HG02678 (cell line): Measurements from ENCODE around the gene FAU.
"Not testable (repeated sequence)": the region's sequence is repeated elsewhere in the genome, so short reads cannot be mapped to it uniquely, and the experiment has no call there.

Experiments
- ATAC-seq: cut with Tn5 transposase; IDR thresholded peaks from one replicate; pipeline ENCODE4 v1.9.1; 2021; ENCODE audit warnings: mild to moderate bottlenecking, moderate library complexity; ENCODE audit not compliant: unreplicated experiment

Gene FAU

DNA sequence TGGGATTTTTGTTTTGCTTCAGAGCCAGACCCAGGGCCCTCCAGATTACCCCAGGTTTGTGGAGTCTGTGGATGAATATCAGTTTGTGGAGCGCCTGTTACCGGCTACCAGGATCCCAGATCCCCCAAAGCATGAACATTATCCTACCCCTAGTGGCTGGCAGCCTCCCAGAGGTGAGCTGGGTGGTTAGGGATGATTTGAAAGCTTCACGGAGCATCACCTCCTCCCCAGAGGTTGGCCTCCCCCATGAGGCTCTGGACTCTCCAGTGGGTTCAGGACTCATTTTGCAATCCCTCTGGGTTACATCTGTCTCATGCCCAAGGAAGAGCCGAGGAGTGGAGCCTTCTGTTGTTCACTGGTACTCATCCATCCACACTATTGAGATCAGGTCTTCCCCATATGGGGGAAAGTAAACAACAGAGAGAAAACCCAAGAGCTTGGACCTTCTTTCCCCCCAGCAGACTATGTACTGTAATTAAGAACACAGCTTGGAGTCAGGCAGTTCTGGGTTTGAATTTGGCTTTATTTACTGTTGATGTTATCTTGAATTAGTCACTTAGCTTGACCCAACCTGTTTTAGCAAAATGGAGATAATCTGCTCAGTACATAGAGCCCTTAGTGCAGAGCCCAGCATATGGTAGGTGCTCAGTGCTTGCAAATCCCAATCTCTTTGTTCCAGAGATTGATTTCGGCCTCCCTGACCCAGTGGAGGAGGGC, 2.7 kb upstream of the FAU start:
- no peak for ATAC-seq

DNA sequence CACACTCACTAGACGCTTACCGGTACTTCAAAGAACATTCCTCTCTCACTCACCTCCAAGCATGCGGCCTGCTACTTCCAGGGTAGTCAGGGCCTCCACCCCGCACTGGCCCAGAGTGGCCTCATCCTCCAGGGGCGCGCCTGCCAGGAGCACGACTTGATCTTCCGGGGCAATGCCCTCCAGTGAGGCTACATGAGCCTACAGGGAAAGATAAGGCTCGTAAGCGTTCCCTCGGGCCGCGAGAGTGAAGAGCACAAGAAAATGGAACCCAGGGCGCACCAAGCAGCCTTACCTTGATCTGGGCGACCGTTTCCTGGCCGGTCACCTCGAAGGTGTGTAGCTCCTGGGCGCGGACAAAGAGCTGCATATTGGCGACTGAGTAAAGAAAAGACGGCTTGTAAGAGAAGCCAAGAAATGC, 478 bp downstream of the FAU start:
- ATAC-seq, result no peak

DNA sequence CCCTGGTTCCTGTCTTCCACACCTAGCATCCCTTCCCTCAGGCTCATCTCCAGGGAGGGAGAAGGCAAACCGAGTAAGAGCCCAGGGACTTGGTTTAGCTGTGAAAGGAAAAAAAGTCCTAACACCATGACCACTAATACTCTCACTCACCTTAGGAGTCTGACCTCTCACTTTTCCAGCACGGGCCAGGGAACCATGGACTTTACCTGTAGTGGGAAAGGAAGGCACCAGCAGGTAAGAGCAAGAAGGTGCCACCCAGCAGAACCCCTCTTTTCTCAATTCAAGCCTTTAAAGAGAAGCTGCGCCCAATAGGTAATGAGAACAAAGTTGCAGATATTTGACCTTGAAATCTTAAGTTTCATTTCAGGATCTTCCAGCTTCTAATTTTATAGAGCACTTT, 1.1 kb downstream of the FAU start:
- ATAC-seq, result no peak

GRCh38 chr11:65119670-65119995, 2.3 kb downstream of the FAU start:
- no peak for ATAC-seq

DNA sequence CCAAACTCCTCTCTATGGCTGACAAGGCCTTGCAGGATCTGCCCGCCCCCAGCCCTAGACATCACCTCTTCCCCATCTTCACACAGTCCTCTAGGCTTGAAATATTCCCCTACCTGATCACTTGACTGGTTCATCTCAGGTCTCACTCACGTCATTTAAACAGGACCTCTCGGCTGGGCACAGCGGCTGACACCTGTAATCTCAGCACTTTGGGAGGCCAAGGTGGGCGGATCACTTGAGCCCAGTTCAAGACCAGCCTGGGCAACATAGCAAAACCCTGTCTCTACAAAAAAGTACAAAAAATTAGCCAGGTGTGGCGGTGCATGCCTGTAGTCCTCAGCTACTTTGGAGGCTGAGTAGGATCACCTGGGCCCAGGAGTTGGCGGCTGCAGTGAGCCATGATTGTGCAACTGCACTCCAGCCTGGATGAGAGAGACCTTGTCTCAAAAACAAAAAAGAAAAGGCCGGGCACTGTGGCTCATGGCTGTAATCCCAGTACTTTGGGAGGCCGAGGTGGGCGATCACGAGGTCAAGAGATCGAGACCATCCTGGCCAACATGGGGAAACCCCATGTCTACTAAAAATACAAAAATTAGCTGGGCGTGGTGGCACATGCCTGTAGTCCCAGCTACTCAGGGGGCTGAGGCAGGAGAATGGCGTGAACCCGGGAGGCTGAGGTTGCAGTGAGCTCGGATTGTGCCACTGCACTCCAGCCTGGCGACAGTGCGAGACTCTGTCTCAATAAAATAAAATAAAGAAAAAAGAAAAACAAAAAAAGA, 2.9 kb downstream of the FAU start:
- not testable (repeated sequence) for ATAC-seq

GRCh38 chr11:65118097-65118837, 3.7 kb downstream of the FAU start:
- ATAC-seq, result no peak

GRCh38 chr11:65117206-65118096, 4.5 kb downstream of the FAU start, which contains the start of gene ZNHIT2:
ZNHIT2 (minus strand) TSS chr11:65117701; CDS start chr11:65117653, 48 bp downstream.
- peak; percentile 64 for ATAC-seq

GRCh38 chr11:65116370-65117205, 5.3 kb downstream of the FAU start:
- ATAC-seq, result no peak

GRCh38 chr11:65115361-65116082, 6.4 kb downstream of the FAU start:
- ATAC-seq, result no peak

- ATAC-seq, result no peak
Measured at GRCh38 chr11:65114538-65115171, 7.3 kb downstream of the FAU start.

DNA sequence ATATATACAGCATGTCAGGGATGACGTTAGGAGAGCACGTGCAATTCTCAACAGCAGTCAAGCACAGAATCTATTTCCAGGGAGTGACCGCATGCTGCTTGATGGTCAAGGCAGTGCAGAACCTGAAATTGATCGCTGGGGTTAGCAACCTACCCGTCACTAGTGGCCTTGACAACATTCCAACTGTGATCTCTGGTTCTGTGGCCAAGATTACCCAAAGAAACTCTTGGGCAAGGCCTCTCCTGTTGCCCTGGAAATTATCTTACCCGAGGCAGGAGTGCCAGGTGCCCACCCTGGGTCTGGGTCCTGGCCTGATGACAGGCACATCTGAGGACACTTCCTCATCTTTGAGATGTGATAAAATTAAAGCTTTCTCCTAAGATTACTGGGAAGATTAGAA, 8.1 kb downstream of the FAU start:
- ATAC-seq, result no peak

DNA sequence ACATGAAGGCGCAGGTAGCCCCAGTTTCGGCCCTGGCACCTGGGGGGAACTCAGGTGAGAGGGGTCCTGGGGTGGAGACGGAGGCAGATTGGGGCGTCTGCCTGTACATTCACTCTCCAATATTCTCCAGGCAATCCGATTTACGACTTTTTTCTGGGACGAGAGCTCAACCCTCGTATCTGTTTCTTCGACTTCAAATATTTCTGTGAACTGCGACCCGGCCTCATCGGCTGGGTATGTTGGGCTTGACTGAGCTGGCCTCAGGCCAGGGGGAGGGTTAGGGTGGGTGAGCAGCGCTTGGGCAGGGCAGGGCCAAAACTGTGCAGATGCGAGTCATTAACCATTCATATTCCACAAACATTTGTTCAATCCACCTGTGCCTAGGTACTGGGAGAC, 8.6 kb downstream of the FAU start:
- no peak for ATAC-seq

DNA sequence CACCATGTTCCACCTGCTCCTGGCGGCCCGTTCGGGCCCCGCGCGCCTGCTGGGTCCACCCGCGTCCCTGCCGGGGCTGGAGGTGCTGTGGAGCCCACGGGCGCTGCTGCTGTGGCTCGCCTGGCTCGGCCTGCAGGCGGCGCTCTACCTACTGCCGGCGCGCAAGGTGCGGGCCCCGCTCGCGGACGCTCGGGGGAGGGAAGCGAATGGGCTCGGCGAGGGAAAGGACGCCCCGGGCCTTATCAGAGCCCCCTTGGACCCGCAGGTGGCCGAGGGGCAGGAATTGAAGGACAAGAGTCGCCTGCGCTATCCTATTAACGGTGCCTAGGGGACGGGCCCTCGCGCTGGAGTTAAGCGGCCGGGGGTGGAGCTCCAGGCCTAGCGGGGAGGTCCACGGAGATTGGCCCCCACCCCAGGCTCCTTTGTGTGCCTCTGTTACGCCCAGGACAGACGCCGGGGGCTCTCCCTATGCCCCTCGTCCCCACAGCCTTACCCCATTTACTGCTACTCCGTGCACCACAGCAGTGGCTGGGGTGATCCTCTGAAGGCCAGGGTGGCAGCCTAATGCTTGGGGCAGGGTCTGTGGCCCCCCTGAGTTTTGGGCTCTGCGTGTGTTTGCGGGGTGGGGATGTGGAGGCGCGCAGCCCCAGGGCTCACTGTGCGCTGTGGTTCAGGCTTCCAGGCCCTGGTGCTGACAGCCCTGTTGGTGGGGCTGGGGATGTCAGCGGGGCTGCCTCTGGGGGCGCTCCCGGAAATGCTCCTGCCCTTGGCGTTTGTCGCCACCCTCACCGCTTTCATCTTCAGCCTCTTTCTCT, 9.2 kb downstream of the FAU start:
- no peak for ATAC-seq

- ATAC-seq, result peak; percentile 77
Measured at GRCh38 chr11:65111744-65112545, 10.0 kb downstream of the FAU start, which contains the start of gene TM7SF2. TM7SF2 (plus strand) TSS chr11:65111872; CDS start chr11:65112016, 144 bp downstream.

GRCh38 chr11:65111159-65111743, 10.7 kb downstream of the FAU start:
- no peak for ATAC-seq

DNA sequence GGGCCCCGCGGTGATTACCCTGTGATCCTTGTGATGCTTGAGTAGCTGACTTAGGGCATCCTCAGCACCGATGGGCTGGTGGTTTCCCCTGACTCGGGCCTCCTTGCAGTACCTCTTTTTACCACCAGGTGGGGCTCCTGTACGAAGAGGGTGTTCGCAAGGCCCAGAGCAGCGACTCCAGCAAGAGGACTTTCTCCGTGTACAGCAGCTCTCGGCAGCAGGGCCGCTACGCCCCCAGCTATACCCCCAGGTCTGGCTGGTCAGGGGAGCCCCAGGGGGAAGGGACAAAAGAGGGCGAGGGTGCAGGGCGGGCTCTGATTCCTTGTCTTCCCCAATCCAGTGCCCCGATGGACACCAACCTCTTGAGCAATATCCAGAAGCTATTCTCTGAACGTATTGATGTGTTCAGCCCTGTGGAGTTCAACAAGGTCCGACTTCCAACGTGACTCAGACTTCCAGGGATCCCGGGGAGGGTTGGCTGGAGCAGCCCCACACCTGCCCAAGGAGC, 11.5 kb downstream of the FAU start:
- ATAC-seq, result no peak
